ENCODE data around the gene NPPA.
A peak's percentile ranks its signal among the peaks of the same experiment; 100 is the strongest.
"Not testable (repeated sequence)": the region's sequence is repeated elsewhere in the genome, so short reads cannot be mapped to it uniquely, and the experiment has no call there.

Gene NPPA

DNA sequence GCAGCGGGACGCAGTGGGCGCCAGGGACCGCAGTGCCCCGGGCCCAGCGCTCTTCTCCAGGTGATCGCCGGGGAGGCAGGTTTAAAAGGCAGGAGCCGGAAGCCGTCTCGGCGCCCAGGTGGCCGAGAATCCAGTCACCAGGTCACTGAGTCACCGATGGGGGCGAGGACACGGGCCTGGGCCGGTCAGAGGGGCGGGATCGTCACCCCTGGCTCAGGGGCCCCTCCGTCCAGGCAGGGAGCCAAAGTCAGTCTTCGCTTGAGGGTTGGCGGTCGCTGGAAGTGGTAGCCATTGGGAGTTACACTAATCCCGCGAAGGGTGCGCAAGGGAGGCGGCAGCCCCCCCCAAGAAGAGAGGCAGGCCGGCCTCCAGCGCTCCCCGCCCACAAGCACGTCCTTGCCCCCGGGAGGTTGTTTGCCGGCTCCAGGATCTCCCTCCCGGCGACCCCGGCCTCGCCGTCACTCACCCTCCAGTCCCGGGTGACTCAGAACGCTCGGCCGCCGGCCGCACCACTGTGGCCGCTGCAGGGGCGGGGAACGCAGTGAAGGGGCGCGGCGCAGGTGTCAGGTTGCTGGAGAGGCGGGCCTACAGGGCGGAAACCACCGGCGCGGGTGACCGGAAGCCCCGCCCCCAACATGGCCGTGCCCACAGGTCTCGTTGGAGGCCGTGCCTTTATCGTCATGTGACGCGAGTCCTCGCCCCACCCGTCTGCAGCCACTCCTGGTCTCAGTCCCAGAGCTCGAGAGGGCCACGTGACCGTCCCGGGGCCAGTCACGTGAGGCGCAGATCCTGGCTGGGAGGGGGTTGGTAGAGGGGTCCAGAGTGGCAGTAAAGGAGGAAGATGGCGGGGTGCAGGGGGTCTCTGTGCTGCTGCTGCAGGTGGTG, 41.9 kb downstream of the NPPA start, which contains the start of the genes CLCN6 and MTHFR:
CLCN6 (plus strand) TSS at position 770 of the 885 bp plus-strand sequence; CDS start at position 842, 72 bp downstream.
MTHFR (minus strand) TSS at position 543 of the 885 bp plus-strand sequence. CDS start 2,848 bp downstream, outside the sequence.
- peak; percentile 99 for DNase-seq

DNA sequence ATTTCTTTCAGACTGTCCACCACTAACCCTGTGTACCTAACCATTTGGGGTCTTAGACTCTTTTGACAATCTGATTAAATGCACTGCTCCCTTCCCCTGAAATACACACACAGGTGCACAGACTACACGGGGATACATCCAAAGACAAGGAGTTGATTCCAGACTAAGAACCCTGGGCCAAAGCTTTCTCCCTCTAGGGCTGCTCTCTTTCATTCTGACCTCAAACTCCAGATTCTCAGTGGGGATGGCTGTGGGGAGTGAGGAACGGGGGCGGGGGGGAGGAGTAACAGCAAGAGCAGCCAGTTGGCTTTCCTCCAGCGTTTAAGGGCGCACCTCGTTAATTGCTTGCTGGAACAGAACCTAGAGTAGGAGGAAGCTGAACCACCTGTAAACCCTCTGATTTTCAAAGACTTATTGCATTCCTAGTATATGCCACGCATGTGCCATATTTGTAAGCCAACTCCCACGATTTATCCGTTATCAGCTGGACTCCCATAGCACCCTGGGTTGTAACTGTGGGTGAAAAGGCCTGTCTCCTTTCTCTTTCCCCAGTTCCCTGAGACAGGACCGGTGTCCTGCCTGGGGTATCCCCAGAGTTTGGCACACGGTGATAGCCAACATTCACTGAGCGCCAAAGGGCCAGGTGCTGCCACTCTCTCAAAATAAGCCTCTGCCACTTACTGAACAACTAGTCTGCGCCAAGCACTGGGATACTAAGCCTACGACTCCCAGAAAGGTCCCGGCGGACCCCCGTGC, 42.7 kb downstream of the NPPA start:
- DNase-seq = peak; percentile 47

DNA sequence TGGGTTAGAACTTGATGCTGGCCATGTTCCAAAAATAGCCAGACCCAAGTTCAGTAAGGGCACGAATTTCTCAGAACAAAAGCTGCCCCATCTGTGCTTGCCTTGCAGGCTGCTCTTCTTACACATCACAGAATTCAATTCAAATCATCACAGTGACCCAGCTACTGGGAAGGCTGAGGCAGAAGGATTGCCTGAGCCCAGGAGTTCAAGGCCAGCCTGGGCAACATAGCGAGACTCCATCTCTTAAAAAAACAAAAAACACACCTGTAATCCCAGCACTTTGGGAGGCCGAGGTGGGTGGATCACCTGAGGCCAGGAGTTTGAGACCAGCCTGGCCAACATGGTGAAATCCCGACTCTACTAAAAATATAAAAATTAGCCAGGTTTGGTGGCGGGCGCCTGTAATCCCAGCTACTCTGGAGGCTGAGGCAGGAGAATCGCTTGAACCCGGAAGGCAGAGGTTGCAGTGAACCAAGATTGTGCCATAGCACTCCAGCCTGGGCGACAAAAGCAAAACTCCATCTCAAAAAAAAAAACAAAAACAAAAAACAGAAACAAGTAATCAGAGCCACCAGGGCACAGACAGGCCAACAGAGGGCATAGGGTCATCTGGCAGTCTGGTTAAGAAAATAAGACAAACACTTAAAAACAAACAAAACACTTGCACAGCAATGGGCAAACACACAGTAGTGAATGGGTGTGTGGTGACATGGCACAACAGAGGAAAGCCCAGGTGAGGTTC, 43.5 kb downstream of the NPPA start:
- DNase-seq = not testable (repeated sequence)

DNA sequence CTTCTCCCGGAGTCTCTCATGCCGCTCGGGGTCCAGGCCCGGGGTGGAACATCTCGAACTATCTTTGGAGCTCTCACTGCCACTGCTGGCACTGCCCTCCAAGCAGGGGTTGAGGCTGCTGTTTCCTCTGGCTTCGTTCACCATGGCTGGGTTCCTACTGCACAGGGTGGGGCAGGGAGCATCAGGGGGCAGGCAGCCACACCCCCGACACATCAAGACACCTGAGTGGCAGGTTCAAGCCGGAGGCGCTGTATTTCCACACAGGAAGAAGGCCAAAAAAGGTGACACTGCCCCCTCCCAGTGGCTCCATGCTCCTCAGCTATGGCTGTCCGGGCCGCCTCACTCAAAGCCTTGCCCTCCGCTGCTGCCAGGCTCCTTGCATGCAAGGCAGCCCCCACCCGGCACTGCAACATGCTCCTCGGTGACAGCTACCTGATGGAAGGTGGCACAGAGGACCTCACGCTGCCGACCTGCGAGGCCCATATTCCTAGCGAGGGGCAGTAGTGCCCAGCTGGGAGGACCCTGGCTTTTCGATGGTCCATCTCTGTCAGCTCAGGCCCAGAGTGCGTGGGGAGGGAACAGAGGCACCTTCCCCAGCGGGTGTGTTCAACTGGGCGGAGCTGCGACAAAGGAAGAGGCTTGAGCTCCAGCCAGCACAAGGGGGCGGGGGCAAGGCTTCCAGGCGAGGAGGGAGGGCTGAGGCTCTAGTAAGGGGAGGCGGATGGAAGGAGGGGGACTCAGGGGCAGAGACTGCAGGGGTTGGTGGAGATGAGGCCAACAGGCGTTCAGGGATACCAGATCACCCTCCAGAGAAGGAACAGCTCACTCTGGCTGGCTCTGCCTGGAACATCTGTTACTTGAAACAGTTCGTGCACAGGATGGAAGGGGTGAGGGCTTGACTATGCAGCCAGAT, 44.4 kb downstream of the NPPA start:
- peak; percentile 85 for DNase-seq

DNA sequence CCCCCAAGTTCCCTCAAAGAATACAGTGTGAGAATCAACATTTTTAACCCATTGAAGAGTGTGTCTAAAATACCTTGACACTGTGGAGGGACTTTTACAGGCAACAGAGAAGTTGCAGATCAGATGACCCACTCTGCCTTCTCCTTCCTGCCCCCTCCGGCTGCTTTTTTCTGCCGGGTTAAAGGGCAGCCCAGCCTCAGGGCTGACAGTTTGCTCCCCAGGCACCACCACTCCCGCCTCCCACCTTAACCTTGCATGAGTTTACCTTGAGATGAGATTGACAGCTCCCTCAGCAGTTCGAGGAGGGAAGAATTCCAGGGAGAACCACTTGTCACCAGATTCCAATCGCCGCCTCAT, 45.0 kb downstream of the NPPA start:
- DNase-seq = no peak

DNA sequence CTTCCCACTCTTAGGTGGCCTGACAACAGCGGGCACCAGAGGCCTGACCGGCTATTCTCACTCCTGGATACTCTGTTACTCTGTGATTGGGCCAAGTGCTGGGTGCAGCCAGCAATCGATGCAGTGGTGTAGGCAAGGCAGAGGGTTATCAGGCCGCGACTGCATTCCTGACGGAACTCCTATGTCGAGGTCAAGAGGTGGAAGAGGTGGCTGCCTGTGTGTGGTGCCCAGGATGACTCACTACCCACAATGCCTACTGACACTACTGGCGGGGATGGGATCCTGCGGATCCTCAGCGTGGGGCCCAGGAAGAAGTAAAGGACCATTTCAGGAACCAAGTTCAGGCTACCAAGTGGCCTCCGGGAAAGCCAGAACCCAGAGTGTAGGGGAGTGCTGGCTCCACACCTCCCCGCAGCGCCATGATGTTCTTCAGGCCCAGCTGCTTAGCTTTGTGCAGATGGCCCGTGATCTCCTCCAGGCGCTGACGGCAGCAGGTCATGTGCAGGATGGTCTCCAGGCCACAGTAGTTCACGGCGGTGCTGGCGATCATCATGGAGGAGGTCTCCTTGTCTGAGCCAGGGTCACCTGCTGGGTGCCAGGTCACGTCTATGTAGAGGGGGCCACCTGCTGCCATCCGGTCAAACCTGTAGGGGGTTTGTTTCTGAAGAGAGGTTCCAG, 46.7 kb downstream of the NPPA start:
- DNase-seq = no peak

DNA sequence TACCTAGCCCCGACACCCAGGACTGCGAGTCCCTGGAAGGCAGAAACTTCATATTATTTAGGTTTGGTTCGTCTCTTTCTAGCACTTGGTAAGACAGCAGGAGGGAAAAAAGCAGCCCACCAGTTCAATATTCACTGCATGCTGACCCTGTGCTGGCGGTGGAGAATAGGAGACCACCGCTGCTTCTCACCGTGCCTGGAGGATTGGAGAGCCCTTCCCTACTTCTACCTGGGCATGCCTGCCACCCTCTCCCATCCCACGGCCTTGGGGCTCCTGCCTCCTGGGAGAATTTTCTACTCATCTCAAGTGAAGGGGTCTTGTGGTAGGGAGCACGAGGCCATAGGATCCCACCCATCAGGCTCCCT, 47.2 kb downstream of the NPPA start:
- no peak for DNase-seq

DNA sequence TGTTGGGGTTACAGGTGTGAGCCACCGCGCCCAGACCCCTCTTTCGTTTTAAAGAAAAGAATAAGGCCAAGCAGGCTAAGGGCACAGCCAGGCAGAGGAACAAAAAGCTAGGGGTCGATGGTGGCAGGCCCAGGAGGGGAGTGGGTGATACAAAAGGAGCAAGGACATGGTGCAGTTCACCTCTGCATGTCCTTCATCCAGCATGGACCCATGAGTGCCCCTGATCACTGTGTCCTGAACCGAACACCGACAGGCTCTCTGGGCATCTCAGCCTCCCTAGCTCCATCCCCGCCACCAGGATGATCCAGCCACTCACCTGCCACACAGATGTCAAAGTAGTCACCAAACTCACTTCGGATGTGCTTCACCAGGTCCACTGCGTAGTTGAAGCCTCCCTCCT, 47.7 kb downstream of the NPPA start:
- no peak for DNase-seq

DNA sequence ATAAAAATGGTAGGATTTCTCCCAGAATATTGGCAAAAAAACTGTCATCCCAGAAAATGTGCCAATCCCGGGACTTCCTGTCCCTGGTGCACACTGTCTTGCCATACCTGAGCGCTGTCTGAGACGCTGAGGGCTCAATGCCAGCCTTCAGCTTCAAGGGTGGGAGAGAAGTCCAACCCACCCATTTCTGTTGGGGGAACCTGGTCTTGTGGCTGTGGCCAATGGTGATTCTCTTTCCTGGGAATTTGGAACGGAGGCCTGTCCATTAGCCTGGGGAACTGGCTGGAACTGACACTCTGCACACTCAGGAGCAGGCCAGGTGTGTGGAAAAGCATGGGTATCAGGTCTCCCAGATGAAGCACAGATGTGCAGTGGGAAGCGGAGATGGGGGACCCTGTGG, 48.5 kb downstream of the NPPA start:
- DNase-seq = no peak

DNA sequence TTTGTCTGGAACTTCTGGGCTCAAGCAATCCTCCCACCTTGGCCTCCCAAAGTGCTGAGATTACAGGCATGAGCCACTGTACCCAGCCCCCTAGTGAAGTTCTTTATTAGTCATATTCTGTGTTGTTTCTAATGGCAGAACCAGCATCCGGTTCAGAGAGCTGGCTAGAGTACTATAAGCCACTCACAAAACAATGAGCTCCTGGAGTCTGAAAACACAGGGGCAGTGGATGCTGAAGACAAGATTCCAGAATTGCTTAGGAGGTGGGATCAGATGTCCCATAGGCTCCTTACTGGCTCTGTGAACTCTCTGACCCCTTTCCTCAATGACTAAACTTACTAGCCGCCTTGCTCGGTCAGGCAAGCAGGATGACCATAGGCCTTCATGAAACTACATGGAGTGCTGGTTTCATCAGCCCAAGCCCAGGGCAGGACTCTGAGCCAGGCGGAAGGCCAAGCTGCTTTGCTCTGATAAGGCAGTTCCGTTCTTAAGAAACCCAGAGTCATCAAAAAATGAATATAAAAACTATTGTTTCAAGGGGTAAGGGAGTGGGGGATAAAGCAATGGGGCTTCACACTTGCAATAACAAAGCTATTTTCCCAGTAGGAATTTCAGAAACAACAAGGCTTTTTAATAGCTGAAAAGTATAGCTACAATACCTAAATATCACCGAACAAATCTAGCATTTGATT, 49.9 kb downstream of the NPPA start:
- DNase-seq = no peak

DNA sequence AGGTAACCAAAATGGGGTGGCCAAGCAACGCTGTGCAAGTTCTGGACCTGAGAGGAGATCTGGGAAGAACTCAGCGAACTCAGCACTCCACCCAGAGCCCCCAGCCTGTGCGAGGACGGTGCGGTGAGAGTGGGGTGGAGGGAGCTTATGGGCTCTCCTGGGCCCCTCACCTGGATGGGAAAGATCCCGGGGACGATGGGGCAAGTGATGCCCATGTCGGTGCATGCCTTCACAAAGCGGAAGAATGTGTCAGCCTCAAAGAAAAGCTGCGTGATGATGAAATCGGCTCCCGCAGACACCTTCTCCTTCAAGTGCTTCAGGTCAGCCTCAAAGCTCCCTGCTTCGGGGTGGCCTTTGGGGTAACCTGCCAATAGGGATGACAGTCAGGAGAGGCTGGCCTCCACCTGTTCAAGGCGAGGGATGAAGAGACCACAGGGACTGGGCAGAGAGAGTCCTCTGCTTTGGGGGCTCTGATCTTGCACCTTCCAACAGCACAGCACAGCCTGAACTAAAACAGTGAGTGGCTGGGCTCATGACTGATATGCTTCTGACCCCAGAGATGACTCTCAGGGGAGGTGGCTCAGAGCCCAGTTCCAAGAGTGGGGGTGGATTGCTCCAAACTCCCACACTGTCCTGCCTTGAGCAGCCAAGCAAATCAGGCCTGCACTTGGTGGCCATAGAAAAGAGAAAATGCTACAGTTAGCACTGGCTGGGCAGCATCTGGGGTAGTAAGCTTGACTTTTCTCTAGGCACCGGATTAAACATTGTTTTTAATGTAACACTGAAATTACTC, 51.4 kb downstream of the NPPA start:
- no peak for DNase-seq

All from stimulated activated CD8-positive, alpha-beta memory T cell treated with anti-CD3 and anti-CD28 coated beads, Interleukin-4, amount 100 ng/mL, for 48 hours (primary cell).